Measurements from ENCODE around the gene ZNF397. TPM values are rescaled to one million over a fixed set of nuclear protein-coding genes. Genes with fewer than 3 reads are reported as not detected.
A peak's percentile ranks its signal among the peaks of the same experiment; 100 is the strongest.

ZNF397 gene
- total and polyA plus RNA-seq, 9 of the 15 experiments (the other 6 are each of a cell fraction or from before 2014, with no cell fraction given) = 6.4 to 24.2 (median 19.3) TPM

DNA sequence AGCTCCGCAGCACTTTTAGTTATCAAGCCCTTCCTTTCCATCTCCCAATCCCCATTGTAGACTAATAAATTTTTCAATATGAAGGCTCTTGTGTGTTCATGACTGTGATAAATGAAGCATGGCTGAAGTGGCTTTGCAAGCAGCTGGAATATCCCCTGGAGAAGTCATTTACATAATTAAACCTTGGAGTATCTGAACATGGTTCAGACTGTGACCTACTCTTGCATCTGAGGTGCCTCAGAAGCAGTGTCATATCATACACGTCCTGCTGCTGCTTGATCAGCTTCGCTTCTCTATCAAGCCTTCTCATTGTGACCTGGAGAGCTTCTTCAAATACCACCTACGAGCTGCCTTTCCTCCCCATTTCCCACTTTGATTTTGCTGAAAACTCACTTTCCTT is 48.4 kb upstream of the ZNF397 start:
- no peak overlapping the region for H3K4me2 ChIP-seq (ENCODE audit: insufficient read depth, low read length)
- intact Hi-C loops (cut with micrococcal nuclease) (no loop called here), in situ Hi-C loops (cut with MboI) (no loop called here)
- H4K20me1 ChIP-seq (replicated peaks; ENCODE audit: control insufficient read depth, insufficient read depth, low read length) = no peaks in the 10 kb centered on the region
- DNase-seq (ENCODE audit: extremely low read depth in 1 of 4, low spot score in 3 of 4) = no peak
- 14% methylated on average over 4 of the region's 4 CpGs for WGBS (ENCODE audit: insufficient coverage, low coverage, missing lambda C conversion rate)
- H3K9ac ChIP-seq (ENCODE audit: insufficient read depth in 1 of 2, low read depth in 2 of 2, low read length in 2 of 2) = no peak overlapping the region
- ATAC-seq = peak; percentile 57
- no peaks in the 10 kb centered on the region for H3K9me1 ChIP-seq (ENCODE audit: control insufficient read depth, insufficient read depth, low read length)
- H3K79me2 ChIP-seq (ENCODE audit: control insufficient read depth, insufficient read depth, low read length) = no peaks in the 10 kb centered on the region
- no peaks in the 10 kb centered on the region for H3K9me3 ChIP-seq (replicated peaks; ENCODE audit: control insufficient read depth, insufficient read depth, low read depth, low read length)
- no peak overlapping the region for H3K27ac ChIP-seq (ENCODE audit: extremely low read depth, low read depth, low read length)
- peaks cover 0 to 3% of the 10 kb centered on the region in 2 experiments; a peak in 1 of 5 replicates for H3K4me1 ChIP-seq (replicated peaks in 1 of 2; ENCODE audit: control insufficient read depth in 2 of 2, insufficient read depth in 2 of 2, low read length in 2 of 2)
- no peak overlapping the region for H3K4me3 ChIP-seq
- POLR2A ChIA-PET = interaction anchor here (1.2 to 2.1 kb wide), 4 partner anchors 11 to 149 kb away, joined by 3 to 7 read pairs (median 4); partner anchors contain the start of gene ZNF397
- H3K27me3 ChIP-seq (ENCODE audit: control insufficient read depth in 2 of 2, insufficient read depth in 2 of 2, low read length in 2 of 2) = no peaks in the 10 kb centered on the region
- CTCF ChIA-PET (ENCODE audit: low intra/inter-chr PET ratio) = no interaction called here
- no peaks in the 10 kb centered on the region for H3K36me3 ChIP-seq (ENCODE audit: control insufficient read depth, insufficient read depth, low read length)
- no TSS peak for BruUV-seq (replicated peaks)
- TF ChIP-seq, protein P1, sequence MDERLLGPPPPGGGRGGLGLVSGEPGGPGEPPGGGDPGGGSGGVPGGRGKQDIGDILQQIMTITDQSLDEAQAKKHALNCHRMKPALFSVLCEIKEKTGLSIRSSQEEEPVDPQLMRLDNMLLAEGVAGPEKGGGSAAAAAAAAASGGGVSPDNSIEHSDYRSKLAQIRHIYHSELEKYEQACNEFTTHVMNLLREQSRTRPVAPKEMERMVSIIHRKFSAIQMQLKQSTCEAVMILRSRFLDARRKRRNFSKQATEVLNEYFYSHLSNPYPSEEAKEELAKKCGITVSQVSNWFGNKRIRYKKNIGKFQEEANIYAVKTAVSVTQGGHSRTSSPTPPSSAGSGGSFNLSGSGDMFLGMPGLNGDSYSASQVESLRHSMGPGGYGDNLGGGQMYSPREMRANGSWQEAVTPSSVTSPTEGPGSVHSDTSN (CRISPR knock-in tag; IDR thresholded peaks at IDR 0.05; ENCODE audit: low read depth) = no peak
- TF ChIP-seq, protein P1 (tag; conservative IDR thresholded peaks at IDR 0.05; ENCODE audit: low read depth) = 0 out of 2 replicates have a peak, but pooled peaks have one; percentile 19
- TF ChIP-seq TAF15 (IDR thresholded peaks at IDR 0.05; ENCODE audit: low read depth, low read length) = no peak
- no peak for FAIRE-seq
- H2AFZ ChIP-seq (ENCODE audit: low read depth, low read length) = no peak overlapping the region

Data from K562 (cell line).